Epithelial cell of proximal tubule (primary cell): Measurements from ENCODE around the gene REEP3. TPM values are rescaled to one million over a fixed set of nuclear protein-coding genes. Genes with fewer than 3 reads are reported as not detected.

Source experiments
- DNase-seq: peaks from one replicate; pipeline ENCODE4 v3.0.0-alpha.2; 2011; ENCODE audit warnings: low read depth
- H3K4me3 ChIP-seq: 2 replicates; pipeline ENCODE4 v1.5.1; 2011; ENCODE audit warnings: low read depth, mild to moderate bottlenecking, low read length
- total RNA-seq: library from RNA; depleted of rRNA; stranded (reverse); fragments of >200 nt; gene quantifications from 2 replicates; pipeline ENCODE4 v1.2.3, GENCODE V29; 2015
- TF ChIP-seq, protein P1 (sequence below): conservative IDR thresholded peaks from 2 replicates; pipeline ENCODE4 v1.5.1; 2012; ENCODE audit warnings: low read depth, mild to moderate bottlenecking, low read length

The REEP3 gene
- total RNA-seq, 1 donor from 2014 or later: 58.6 TPM

DNA sequence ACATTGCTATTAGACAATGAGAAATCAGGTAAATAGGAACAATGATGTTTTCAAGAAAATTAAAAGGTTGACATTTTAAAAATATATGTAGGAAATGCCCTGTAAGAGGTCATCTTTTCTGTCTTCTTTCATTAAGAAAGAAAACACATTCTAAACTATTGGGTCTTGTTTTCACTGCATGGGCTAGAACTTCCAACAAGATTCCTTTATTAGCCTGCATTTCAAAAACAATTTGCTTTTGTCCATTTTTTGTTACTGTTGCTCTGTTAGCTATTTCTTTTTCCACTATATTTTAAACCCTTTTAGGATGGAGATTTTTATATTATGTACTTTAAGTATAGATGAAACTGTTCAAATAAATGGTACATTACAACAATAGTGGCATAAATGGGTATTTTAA is 9.2 kb downstream of the REEP3 start:
- DNase-seq: no peak
- H3K4me3 ChIP-seq: no peak overlapping the region

DNA sequence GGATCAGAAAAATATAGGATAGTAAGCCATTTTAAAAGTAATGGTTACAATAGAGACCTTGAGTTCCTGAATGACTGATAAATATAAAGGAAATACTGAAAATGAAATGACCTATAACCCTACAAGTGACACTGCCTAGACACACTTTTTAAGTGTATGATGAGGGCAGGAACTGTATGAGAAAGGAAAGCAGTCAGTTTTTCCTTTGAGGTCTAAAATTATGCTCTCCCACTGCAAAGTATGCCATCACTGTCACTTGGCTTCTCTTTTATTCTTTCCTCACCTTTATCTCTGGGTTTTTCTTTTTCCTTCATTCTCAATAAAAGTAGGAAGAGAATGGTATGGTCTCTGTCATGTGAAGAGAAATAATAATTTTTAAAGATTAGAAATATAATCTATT is 13.5 kb downstream of the REEP3 start:
- TF ChIP-seq, protein P1, sequence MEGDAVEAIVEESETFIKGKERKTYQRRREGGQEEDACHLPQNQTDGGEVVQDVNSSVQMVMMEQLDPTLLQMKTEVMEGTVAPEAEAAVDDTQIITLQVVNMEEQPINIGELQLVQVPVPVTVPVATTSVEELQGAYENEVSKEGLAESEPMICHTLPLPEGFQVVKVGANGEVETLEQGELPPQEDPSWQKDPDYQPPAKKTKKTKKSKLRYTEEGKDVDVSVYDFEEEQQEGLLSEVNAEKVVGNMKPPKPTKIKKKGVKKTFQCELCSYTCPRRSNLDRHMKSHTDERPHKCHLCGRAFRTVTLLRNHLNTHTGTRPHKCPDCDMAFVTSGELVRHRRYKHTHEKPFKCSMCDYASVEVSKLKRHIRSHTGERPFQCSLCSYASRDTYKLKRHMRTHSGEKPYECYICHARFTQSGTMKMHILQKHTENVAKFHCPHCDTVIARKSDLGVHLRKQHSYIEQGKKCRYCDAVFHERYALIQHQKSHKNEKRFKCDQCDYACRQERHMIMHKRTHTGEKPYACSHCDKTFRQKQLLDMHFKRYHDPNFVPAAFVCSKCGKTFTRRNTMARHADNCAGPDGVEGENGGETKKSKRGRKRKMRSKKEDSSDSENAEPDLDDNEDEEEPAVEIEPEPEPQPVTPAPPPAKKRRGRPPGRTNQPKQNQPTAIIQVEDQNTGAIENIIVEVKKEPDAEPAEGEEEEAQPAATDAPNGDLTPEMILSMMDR: no peak
- H3K4me3 ChIP-seq: no peak overlapping the region
- no peak for DNase-seq

More for the DNA sequence above, 9.2 kb downstream of the REEP3 start:
- TF ChIP-seq, protein P1: no peak

DNA sequence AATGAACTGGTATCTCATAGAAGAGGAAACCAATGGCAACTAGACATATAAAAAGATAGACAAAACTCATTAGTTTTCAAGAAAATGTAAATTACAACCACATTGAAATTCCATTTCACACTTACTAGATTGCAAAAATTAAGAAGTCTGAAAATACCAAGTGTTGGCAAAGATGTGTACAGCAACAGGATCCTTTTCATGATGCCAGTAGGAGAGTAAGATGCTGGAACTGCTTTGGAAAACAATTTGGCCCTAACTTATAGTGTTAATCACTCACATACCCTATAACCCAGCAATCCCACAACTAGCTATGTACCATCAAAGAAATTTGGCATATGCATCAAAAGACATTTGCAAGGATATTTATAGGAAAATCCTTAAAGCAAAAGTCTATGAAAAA is 15.5 kb downstream of the REEP3 start:
- H3K4me3 ChIP-seq: no peak overlapping the region
- TF ChIP-seq, protein P1: no peak
- DNase-seq: no peak

DNA sequence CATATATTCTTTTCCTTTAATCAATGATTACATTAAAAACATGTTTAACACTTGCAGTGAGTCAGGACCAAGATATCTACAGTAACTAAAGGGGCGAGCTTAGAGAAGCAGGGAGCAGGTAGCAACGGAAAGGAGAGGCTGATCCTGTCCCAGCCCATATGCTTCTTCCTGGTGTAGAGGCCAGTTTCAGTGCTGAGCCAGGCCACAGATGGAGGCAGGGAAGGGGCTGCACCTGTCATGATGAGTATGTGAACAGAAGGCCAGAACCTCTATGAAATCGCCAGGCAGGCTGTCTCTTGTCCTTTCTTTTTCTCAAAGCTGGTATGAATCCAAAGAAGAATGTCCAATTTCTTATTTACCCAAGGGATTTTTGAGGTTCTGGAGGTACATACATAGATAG is 16.3 kb downstream of the REEP3 start:
- TF ChIP-seq, protein P1: no peak
- DNase-seq: no peak
- no peak overlapping the region for H3K4me3 ChIP-seq

DNA sequence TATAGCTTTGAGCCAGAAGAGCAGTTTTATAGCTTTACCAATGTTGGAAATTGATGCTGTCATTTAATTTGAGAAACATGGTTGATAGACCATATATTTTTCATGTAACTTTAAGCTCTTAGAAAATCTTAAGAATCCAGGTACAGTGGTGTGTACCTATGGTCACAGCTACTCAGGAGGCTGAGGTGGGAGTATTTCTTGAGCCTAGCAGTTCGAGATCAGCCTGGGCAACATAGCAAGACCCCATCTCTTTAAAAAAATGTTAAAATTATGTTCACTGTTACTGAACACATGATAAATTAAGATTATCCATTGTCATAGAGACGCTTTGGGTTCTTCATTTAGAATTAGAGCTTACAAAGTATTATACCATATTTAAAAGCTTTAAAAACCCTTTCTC is 18.2 kb downstream of the REEP3 start:
- TF ChIP-seq, protein P1: no peak
- DNase-seq: no peak

DNA sequence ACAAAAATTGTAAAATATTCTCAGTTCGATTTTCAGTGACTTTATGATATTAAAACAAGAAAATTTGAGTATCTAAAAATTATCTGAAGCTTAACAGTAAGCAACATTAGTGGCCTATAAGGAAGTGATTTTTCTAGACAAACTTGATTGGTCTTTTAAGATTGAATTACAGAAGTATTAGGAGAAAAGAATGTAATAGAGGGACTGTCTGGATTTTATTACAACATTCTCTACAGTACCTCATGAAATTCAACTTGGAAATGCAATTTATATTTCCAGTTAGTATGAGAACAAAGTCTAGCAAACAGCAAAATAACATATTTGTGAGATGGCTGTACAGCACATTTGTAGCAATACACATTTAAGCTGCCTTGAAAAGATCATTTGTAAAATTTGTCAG is 18.8 kb downstream of the REEP3 start:
- TF ChIP-seq, protein P1: no peak

More for the DNA sequence above, 18.2 kb downstream of the REEP3 start:
- H3K4me3 ChIP-seq: no peak overlapping the region

DNA sequence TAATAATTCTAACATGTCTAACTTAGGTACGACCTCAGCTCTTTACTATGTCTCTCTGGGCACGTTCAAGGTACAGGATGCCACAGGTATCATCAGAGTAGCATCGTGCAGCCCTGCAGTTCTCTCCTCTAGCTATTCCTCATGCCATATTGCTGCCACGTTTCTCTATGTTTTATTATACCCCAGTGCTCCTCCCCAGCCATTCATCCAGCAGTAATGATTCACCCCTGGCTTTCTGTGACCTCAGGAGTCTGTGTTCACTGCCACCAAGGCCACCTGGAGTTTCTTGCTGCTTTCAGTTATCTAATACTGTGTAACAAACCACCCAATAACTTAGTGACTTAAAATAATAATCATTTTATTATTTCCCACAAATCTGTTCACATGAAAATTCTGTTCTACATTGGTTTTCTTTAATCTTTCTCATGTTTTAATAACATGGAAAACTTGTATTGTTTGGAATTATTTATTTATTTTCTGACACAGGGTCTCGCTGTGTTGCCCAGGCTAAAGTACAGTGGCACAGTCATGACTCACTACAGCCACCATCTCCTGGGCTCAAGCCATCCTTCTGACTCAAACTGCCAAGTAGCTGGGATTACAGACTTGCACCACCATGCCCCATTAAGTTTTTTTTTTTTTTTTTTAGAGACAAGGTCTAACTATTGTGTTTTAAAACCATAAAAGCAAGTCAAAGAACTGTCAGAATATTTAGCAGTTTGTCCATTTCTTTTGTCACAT is 21.8 kb downstream of the REEP3 start:
- TF ChIP-seq, protein P1: no peak
- H3K4me3 ChIP-seq: no peak overlapping the region
- DNase-seq: no peak

More for the DNA sequence above, 18.8 kb downstream of the REEP3 start:
- no peak overlapping the region for H3K4me3 ChIP-seq
- DNase-seq: no peak
